Neural progenitor cell (in vitro differentiated cells): ENCODE data around the gene ENO2. TPM values are rescaled to one million over a fixed set of nuclear protein-coding genes. Genes with fewer than 3 reads are reported as not detected.
A peak's percentile ranks its signal among the peaks of the same experiment; 100 is the strongest.

Source experiments
- DNase-seq: peaks from one replicate; pipeline ENCODE4 v3.0.0-alpha.2; 2016; ENCODE audit warnings: low spot score
- H2AFZ ChIP-seq: fragments of 200-600 bp; sonication (generic); replicated peaks from 2 replicates; pipeline ENCODE4 v1.6.1; 2016; ENCODE audit warnings: antibody characterized with exemption
- H3F3A ChIP-seq: fragments of 200-600 bp; sonication (generic); 2 replicates; pipeline ENCODE4 v1.6.1; 2016; ENCODE audit warnings: antibody characterized with exemption, low read depth
- H3K27ac ChIP-seq: fragments of 200-600 bp; sonication (generic); 2 replicates; pipeline ENCODE4 v1.5.1; 2016; ENCODE audit warnings: mild to moderate bottlenecking
- H3K27me3 ChIP-seq: fragments of 200-600 bp; sonication (generic); 2 replicates; pipeline ENCODE4 v1.6.1; 2016; ENCODE audit warnings: mild to moderate bottlenecking, moderate library complexity
- H3K36me3 ChIP-seq: fragments of 200-600 bp; sonication (generic); 2 replicates; pipeline ENCODE4 v1.5.1; 2016
- H3K4me1 ChIP-seq: fragments of 200-600 bp; sonication (generic); 2 replicates; pipeline ENCODE4 v1.6.1; 2016; ENCODE audit warnings: mixed run types
- H3K4me2 ChIP-seq: fragments of 200-600 bp; sonication (generic); 2 replicates; pipeline ENCODE4 v1.6.1; 2016
- H3K4me3 ChIP-seq: fragments of 200-600 bp; sonication (generic); 2 replicates; pipeline ENCODE4 v1.5.1; 2016
- H3K79me2 ChIP-seq: fragments of 200-600 bp; sonication (generic); 2 replicates; pipeline ENCODE4 v1.6.1; 2016; ENCODE audit warnings: low read depth
- H3K9ac ChIP-seq: fragments of 200-600 bp; sonication (generic); 2 replicates; pipeline ENCODE4 v1.6.1; 2016
- H3K9me3 ChIP-seq: fragments of 200-600 bp; sonication (generic); 2 replicates; pipeline ENCODE4 v1.5.1; 2016; ENCODE audit warnings: low read depth
- H4K20me1 ChIP-seq: fragments of 200-600 bp; sonication (generic); 2 replicates; pipeline ENCODE4 v1.6.1; 2016; ENCODE audit warnings: low read depth
- H3K27ac Mint-ChIP-seq: 3 replicates; pipeline ENCODE4 v1.8.0; 2021; ENCODE audit warnings: mixed read lengths
- H3K27me3 Mint-ChIP-seq: 2 replicates; pipeline ENCODE4 v1.8.0; 2022; ENCODE audit warnings: low read depth, mild to moderate bottlenecking, inconsistent platforms, moderate library complexity, mixed read lengths; ENCODE audit not compliant: insufficient read depth
- H3K36me3 Mint-ChIP-seq: 3 replicates; pipeline ENCODE4 v1.8.0; 2021; ENCODE audit warnings: mixed read lengths
- H3K4me1 Mint-ChIP-seq: 3 replicates; pipeline ENCODE4 v1.8.0; 2021; ENCODE audit warnings: mixed read lengths
- H3K4me3 Mint-ChIP-seq: 3 replicates; pipeline ENCODE4 v1.8.0; 2021; ENCODE audit warnings: mild to moderate bottlenecking, moderate library complexity, mixed read lengths
- H3K9me3 Mint-ChIP-seq: 3 replicates; pipeline ENCODE4 v1.8.0; 2020; ENCODE audit warnings: mixed read lengths
- CTCF ChIP-seq: fragments of 200-600 bp; sonication (generic); IDR thresholded peaks from 2 replicates; pipeline ENCODE4 v1.5.1; 2017; ENCODE audit warnings: antibody characterized with exemption, mild to moderate bottlenecking
- EZH2 ChIP-seq: fragments of 200-600 bp; sonication (generic); IDR thresholded peaks from 2 replicates; pipeline ENCODE4 v1.6.1; 2017; ENCODE audit warnings: antibody characterized with exemption, mild to moderate bottlenecking, moderate library complexity
- EZH2phosphoT487 ChIP-seq: fragments of 200-600 bp; sonication (generic); IDR thresholded peaks from 2 replicates; pipeline ENCODE4 v1.6.1; 2017; ENCODE audit warnings: antibody characterized with exemption
- total RNA-seq: library from RNA; depleted of rRNA; stranded (reverse); fragments of >200 nt; gene quantifications from 2 replicates; pipeline ENCODE4 v1.2.3, GENCODE V29; 2015; ENCODE audit warnings: low replicate concordance

ENO2 gene
- total RNA-seq, 1 donor from 2014 or later = 82.2 TPM

- Histone ChIP-seq H3K4me1 (peaks cover 27% of the 10 kb centered on the region), H3K79me2 (peaks cover 21% of the 10 kb centered on the region), H3K36me3 (no peaks in the 10 kb centered on the region), H2AFZ (no peak overlapping the region), H4K20me1 (peaks cover 4% of the 10 kb centered on the region), H3K27ac (peak overlapping the region; percentile 27), H3K4me2 (no peak overlapping the region), H3K27me3 (no peaks in the 10 kb centered on the region), H3K4me3 (no peak overlapping the region), H3K9ac (no peak overlapping the region), H3K9me3 (no peaks in the 10 kb centered on the region), H3F3A (peaks cover 78% of the 10 kb centered on the region)
- H3K9me3 Mint-ChIP-seq = no peaks in the 10 kb centered on the region
- peak overlapping the region; percentile 83 for H3K27ac Mint-ChIP-seq
- peaks cover 19% of the 10 kb centered on the region for H3K36me3 Mint-ChIP-seq
- peak overlapping the region; percentile 21 for H3K4me3 Mint-ChIP-seq
- no peak for DNase-seq
- no peak for TF ChIP-seq CTCF
- no peak for TF ChIP-seq EZH2phosphoT487
- TF ChIP-seq EZH2 = no peak
- peaks cover 8% of the 10 kb centered on the region for H3K27me3 Mint-ChIP-seq
- H3K4me1 Mint-ChIP-seq = peaks cover 40% of the 10 kb centered on the region
Observed at GRCh38 chr12:6964605-6965025, 50.2 kb downstream of the ENO2 start.

GRCh38 chr12:6965026-6965661 lies 50.8 kb downstream of the ENO2 start:
- TF ChIP-seq EZH2 (no peak), CTCF (peak; percentile 87), EZH2phosphoT487 (no peak)
- Mint-ChIP-seq H3K4me1 (peaks cover 44% of the 10 kb centered on the region), H3K9me3 (no peaks in the 10 kb centered on the region), H3K27ac (no peak overlapping the region), H3K27me3 (peaks cover 9% of the 10 kb centered on the region), H3K36me3 (peaks cover 19% of the 10 kb centered on the region), H3K4me3 (no peak overlapping the region)
- Histone ChIP-seq H3K27me3 (no peaks in the 10 kb centered on the region), H3K9me3 (no peaks in the 10 kb centered on the region), H3K4me1 (peaks cover 27% of the 10 kb centered on the region), H3K79me2 (peaks cover 26% of the 10 kb centered on the region), H3K4me3 (no peak overlapping the region), H3K4me2 (no peak overlapping the region), H2AFZ (no peak overlapping the region), H4K20me1 (peaks cover 4% of the 10 kb centered on the region), H3K36me3 (no peaks in the 10 kb centered on the region), H3K9ac (no peak overlapping the region), H3K27ac (peak overlapping the region; percentile 27), H3F3A (peaks cover 78% of the 10 kb centered on the region)
- DNase-seq = peak; percentile 90

- Histone ChIP-seq H4K20me1 (peaks cover 4% of the 10 kb centered on the region), H3K4me1 (peaks cover 27% of the 10 kb centered on the region), H3K4me2 (no peak overlapping the region), H3K27me3 (no peaks in the 10 kb centered on the region), H2AFZ (no peak overlapping the region), H3K79me2 (peaks cover 30% of the 10 kb centered on the region), H3K4me3 (no peak overlapping the region), H3F3A (peaks cover 78% of the 10 kb centered on the region), H3K9ac (no peak overlapping the region), H3K36me3 (no peaks in the 10 kb centered on the region), H3K27ac (no peak overlapping the region), H3K9me3 (no peaks in the 10 kb centered on the region)
- no peak for DNase-seq
- no peak overlapping the region for H3K4me3 Mint-ChIP-seq
- H3K27me3 Mint-ChIP-seq = peaks cover 7% of the 10 kb centered on the region
- no peaks in the 10 kb centered on the region for H3K9me3 Mint-ChIP-seq
- H3K36me3 Mint-ChIP-seq = peaks cover 19% of the 10 kb centered on the region
- peaks cover 41% of the 10 kb centered on the region for H3K4me1 Mint-ChIP-seq
- TF ChIP-seq EZH2 (no peak), EZH2phosphoT487 (no peak), CTCF (no peak)
- no peak overlapping the region for H3K27ac Mint-ChIP-seq
Observed at GRCh38 chr12:6965714-6966113, 51.3 kb downstream of the ENO2 start.
